K562 (cell line): Measurements from ENCODE around the gene FHIT. TPM values are rescaled to one million over a fixed set of nuclear protein-coding genes. Genes with fewer than 3 reads are reported as not detected.

Experiments used
- CTBP1 ChIP-seq: fragments of 450-650 bp; IDR thresholded peaks from 2 replicates; pipeline ENCODE4 v1.6.1; 2016; ENCODE audit warnings: borderline replicate concordance
- GMEB1 ChIP-seq: fragments of 250-450 bp; sonication (Bioruptor Pico); IDR thresholded peaks from 2 replicates; pipeline ENCODE4 v1.4.0; 2020; ENCODE audit warnings: mild to moderate bottlenecking
- IRF2 ChIP-seq: sonication (generic); formaldehyde crosslinking; IDR thresholded peaks from 2 replicates; pipeline ENCODE4 v1.8.1; 2022; ENCODE audit warnings: mild to moderate bottlenecking, missing genetic modification reagents
- KLF10 ChIP-seq: fragments of 250-450 bp; sonication (Bioruptor Pico); IDR thresholded peaks from 2 replicates; pipeline ENCODE4 v1.6.1; 2021; ENCODE audit warnings: matching md5 sums
- KLF13 ChIP-seq: fragments of 450-650 bp; IDR thresholded peaks from 2 replicates; pipeline ENCODE4 v1.6.1; 2016; ENCODE audit warnings: missing genetic modification characterization, low read depth, mild to moderate bottlenecking, missing compliant biosample characterization, moderate library complexity, borderline replicate concordance
- LEF1 ChIP-seq: fragments of 450-650 bp; IDR thresholded peaks from 2 replicates; pipeline ENCODE4 v1.6.1; 2016; ENCODE audit warnings: mild to moderate bottlenecking
- MBD2 ChIP-seq: sonication (generic); IDR thresholded peaks from 2 replicates; pipeline ENCODE4 v1.6.1; 2016; ENCODE audit warnings: low read depth, borderline replicate concordance
- MECOM ChIP-seq: fragments of 250-450 bp; sonication (Bioruptor Pico); IDR thresholded peaks from 2 replicates; pipeline ENCODE4 v1.8.0; 2022; ENCODE audit warnings: inconsistent platforms
- MYC ChIP-seq, 2 experiments: fragments of 250-450 bp in 1 of 2; sonication (Bioruptor Pico) in 1 of 2; IDR thresholded peaks; 2 replicates each; pipeline versions ENCODE4 v1.5.1 to v1.6.1; 2012 to 2021; ENCODE audit warnings: low read depth in 2 of 2, borderline replicate concordance in 1 of 2, improper control_type of control experiment in 1 of 2, low read length in 1 of 2, mild to moderate bottlenecking in 1 of 2, moderate library complexity in 1 of 2
- NONO ChIP-seq, 2 experiments: fragments of 200-400 bp in 1 of 2; fragments of 450-650 bp in 1 of 2; formaldehyde crosslinking in 1 of 2; IDR thresholded peaks; 2 replicates each; pipeline ENCODE4 v1.6.1; 2017; ENCODE audit warnings: low read depth in 2 of 2, mild to moderate bottlenecking in 2 of 2, moderate library complexity in 2 of 2, low read length in 1 of 2
- SAP30 ChIP-seq: fragments of 200-600 bp; sonication (generic); IDR thresholded peaks from 2 replicates; pipeline ENCODE4 v1.6.1; 2012; ENCODE audit warnings: borderline replicate concordance, low read depth, mild to moderate bottlenecking, moderate library complexity, low read length, control low read depth, inconsistent platforms; ENCODE audit not compliant: insufficient read depth, poor library complexity, severe bottlenecking
- TCF15 ChIP-seq: fragments of 250-450 bp; sonication (Bioruptor Pico); IDR thresholded peaks from 2 replicates; pipeline ENCODE4 v1.8.0; 2022; ENCODE audit warnings: moderate library complexity, mild to moderate bottlenecking, inconsistent platforms
- TCFL5 ChIP-seq: fragments of 250-450 bp; sonication (Bioruptor Pico); conservative IDR thresholded peaks from 2 replicates; pipeline ENCODE4 v1.6.1; 2021; ENCODE audit warnings: mild to moderate bottlenecking, moderate library complexity, matching md5 sums
- ZBTB17 ChIP-seq: fragments of 450-650 bp; formaldehyde crosslinking; IDR thresholded peaks from 2 replicates; pipeline ENCODE4 v1.4.0; 2020; ENCODE audit warnings: mild to moderate bottlenecking
- ZEB2 ChIP-seq: fragments of 450-650 bp; IDR thresholded peaks from 2 replicates; pipeline ENCODE4 v1.6.1; 2016
- ZNF431 ChIP-seq: sonication (generic); formaldehyde crosslinking; IDR thresholded peaks from 2 replicates; pipeline ENCODE4 v1.8.0; 2022; ENCODE audit warnings: mild to moderate bottlenecking, missing genetic modification reagents
- ZNF436 ChIP-seq: fragments of 250-450, 450-650 bp; sonication (Bioruptor Pico); formaldehyde crosslinking; IDR thresholded peaks from 2 replicates; pipeline ENCODE4 v1.7.0; 2020; ENCODE audit warnings: mild to moderate bottlenecking
- ZNF444 ChIP-seq: fragments of 250-450 bp; sonication (Bioruptor Pico); IDR thresholded peaks from 2 replicates; pipeline ENCODE4 v1.4.0; 2020; ENCODE audit warnings: mild to moderate bottlenecking, moderate library complexity
- ZNF766 ChIP-seq: fragments of 200-800 bp; sonication (Bioruptor generic); conservative IDR thresholded peaks from 2 replicates; pipeline ENCODE4 v1.6.1; 2016; ENCODE audit warnings: missing genetic modification characterization, missing compliant biosample characterization
- polyA plus RNA-seq, 8 experiments: library from polyadenylated mRNA; depleted of rRNA in 4 of 8; stranded (reverse) in 5 of 8; unstranded in 3 of 8; fragments of >200 nt; fragmentation: Nextera tagmentation in 2 of 8; fragmentation: Illumina TruSeq in 1 of 8; extraction: Ambion mirVana in 2 of 8; extraction: Trizol in 1 of 8; gene quantifications; 2 replicates each; pipeline versions ENCODE4 v1.2.1 to v1.2.3, GENCODE V29; 2011 to 2014; ENCODE audit warnings: inconsistent platforms in 1 of 8, missing spikeins in 1 of 8
- total RNA-seq, 7 experiments: library from RNA; depleted of rRNA in 6 of 7; stranded (reverse); fragments of >200 nt in 6 of 7; fragmentation: Illumina TruSeq in 2 of 7; extraction: Trizol in 2 of 7; gene quantifications; 2 replicates each; pipeline versions ENCODE4 v1.2.1 to v1.2.3, GENCODE V29; 2011 to 2021; ENCODE audit warnings: low replicate concordance in 1 of 7
- TF ChIP-seq, protein P1 (sequence below): fragments of 450-650 bp; IDR thresholded peaks from 2 replicates; pipeline ENCODE4 v1.6.1; 2016
- TF ChIP-seq, protein P2 (sequence below): sonication (generic); formaldehyde crosslinking; IDR thresholded peaks from 2 replicates; pipeline ENCODE4 v1.8.1; 2023; ENCODE audit warnings: missing genetic modification reagents, mild to moderate bottlenecking, borderline replicate concordance

FHIT gene
- total and polyA plus RNA-seq, 9 of the 15 experiments (the other 6 are each of a cell fraction or from before 2014, with no cell fraction given), result 1.7 to 9.1 (median 4.3) TPM

DNA sequence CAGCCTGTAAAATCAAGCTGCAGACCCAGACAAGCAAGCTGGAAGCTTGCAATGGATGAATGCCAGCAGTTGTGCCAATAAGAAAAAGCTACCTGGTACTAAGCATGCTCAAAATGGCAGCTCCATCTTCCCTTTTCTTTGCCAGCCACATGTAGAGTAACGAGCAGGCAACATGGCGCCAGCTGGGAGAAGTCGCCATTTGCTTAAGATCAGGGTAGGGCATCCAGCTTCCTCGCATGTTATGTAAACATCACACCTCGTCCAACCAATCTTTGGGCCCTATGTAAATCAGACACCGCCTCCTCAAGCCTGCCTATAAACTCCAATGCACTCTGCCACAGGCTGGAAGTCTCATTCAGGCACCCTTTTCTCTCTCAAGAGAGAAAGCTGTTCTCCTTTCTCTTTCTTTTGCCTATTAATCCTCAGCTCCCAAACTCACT is 973.9 kb downstream of the FHIT start (continued):
- no peak for TF ChIP-seq ZNF444 (CRISPR knock-in tag)
- no peak for TF ChIP-seq ZNF436
- no peak for TF ChIP-seq TCFL5 (CRISPR knock-in tag)
- 0 out of 2 replicates have a peak, but pooled peaks have one; percentile 15 for TF ChIP-seq LEF1
- TF ChIP-seq IRF2 (CRISPR knock-in tag), result no peak
- no peak for TF ChIP-seq NONO (IDR thresholded peaks at IDR 0.05; ENCODE audit: low read depth in 2 of 2, low read length in 1 of 2)
- no peak for TF ChIP-seq SAP30
- TF ChIP-seq, protein P1, sequence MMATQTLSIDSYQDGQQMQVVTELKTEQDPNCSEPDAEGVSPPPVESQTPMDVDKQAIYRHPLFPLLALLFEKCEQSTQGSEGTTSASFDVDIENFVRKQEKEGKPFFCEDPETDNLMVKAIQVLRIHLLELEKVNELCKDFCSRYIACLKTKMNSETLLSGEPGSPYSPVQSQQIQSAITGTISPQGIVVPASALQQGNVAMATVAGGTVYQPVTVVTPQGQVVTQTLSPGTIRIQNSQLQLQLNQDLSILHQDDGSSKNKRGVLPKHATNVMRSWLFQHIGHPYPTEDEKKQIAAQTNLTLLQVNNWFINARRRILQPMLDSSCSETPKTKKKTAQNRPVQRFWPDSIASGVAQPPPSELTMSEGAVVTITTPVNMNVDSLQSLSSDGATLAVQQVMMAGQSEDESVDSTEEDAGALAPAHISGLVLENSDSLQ, result peak; percentile 46; the same call in 1 of the 2 replicates
- TF ChIP-seq ZNF431 (CRISPR knock-in tag), result no peak
- TF ChIP-seq TCF15 (CRISPR knock-in tag), result no peak
- no peak for TF ChIP-seq ZBTB17 (CRISPR knock-in tag)
- TF ChIP-seq GMEB1 (CRISPR knock-in tag), result no peak
- TF ChIP-seq KLF10, result no peak
- TF ChIP-seq CTBP1, result peak; percentile 25; the same call in 1 of the 2 replicates
- no peak for TF ChIP-seq ZEB2
- TF ChIP-seq MYC (IDR thresholded peaks at IDR 0.05; ENCODE audit: low read depth, low read length), result peak; percentile 98
- no peak for TF ChIP-seq MYC (CRISPR knock-in tag; IDR thresholded peaks at IDR 0.05; ENCODE audit: borderline replicate concordance, low read depth)
- TF ChIP-seq MBD2, result 0 out of 2 replicates have a peak, but pooled peaks have one; percentile 54
- peak; percentile 65; the same call in 1 of the 2 replicates for TF ChIP-seq KLF13 (tag)
- TF ChIP-seq, protein P2, sequence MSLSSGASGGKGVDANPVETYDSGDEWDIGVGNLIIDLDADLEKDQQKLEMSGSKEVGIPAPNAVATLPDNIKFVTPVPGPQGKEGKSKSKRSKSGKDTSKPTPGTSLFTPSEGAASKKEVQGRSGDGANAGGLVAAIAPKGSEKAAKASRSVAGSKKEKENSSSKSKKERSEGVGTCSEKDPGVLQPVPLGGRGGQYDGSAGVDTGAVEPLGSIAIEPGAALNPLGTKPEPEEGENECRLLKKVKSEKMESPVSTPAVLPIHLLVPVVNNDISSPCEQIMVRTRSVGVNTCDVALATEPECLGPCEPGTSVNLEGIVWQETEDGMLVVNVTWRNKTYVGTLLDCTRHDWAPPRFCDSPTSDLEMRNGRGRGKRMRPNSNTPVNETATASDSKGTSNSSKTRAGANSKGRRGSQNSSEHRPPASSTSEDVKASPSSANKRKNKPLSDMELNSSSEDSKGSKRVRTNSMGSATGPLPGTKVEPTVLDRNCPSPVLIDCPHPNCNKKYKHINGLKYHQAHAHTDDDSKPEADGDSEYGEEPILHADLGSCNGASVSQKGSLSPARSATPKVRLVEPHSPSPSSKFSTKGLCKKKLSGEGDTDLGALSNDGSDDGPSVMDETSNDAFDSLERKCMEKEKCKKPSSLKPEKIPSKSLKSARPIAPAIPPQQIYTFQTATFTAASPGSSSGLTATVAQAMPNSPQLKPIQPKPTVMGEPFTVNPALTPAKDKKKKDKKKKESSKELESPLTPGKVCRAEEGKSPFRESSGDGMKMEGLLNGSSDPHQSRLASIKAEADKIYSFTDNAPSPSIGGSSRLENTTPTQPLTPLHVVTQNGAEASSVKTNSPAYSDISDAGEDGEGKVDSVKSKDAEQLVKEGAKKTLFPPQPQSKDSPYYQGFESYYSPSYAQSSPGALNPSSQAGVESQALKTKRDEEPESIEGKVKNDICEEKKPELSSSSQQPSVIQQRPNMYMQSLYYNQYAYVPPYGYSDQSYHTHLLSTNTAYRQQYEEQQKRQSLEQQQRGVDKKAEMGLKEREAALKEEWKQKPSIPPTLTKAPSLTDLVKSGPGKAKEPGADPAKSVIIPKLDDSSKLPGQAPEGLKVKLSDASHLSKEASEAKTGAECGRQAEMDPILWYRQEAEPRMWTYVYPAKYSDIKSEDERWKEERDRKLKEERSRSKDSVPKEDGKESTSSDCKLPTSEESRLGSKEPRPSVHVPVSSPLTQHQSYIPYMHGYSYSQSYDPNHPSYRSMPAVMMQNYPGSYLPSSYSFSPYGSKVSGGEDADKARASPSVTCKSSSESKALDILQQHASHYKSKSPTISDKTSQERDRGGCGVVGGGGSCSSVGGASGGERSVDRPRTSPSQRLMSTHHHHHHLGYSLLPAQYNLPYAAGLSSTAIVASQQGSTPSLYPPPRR, result no peak
- peak; percentile 27; the same call in 1 of the 2 replicates for TF ChIP-seq ZNF766 (CRISPR knock-in tag)
- TF ChIP-seq MECOM (CRISPR knock-in tag), result 0 out of 2 replicates have a peak, but pooled peaks have one; percentile 5
